ENCODE data around the gene KRTAP12-1.

Gene KRTAP12-1

DNA sequence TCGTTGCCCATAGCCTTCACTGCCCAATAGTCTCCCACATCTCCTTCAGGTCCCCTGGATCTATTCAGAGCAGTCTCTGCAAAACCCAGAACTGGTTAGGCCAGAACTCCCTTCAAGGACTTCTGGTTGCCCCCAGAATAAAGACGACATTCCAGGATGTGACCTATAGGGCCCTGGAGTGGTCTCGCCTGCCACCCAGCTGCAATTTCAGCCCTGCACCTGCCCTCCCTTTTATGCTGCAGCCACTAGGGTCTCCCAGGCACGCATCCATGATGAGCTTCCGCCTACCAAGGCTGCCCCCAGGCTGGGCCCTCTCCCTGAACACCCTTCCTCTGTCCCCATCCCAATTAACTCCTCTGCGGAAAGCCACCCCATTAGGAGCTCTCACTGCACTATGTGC lies 36.6 kb upstream of the KRTAP12-1 start:
- H3K4me3 ChIP-seq (ENCODE audit: low read depth, low read length) = no peak overlapping the region
- TF ChIP-seq, protein P1, sequence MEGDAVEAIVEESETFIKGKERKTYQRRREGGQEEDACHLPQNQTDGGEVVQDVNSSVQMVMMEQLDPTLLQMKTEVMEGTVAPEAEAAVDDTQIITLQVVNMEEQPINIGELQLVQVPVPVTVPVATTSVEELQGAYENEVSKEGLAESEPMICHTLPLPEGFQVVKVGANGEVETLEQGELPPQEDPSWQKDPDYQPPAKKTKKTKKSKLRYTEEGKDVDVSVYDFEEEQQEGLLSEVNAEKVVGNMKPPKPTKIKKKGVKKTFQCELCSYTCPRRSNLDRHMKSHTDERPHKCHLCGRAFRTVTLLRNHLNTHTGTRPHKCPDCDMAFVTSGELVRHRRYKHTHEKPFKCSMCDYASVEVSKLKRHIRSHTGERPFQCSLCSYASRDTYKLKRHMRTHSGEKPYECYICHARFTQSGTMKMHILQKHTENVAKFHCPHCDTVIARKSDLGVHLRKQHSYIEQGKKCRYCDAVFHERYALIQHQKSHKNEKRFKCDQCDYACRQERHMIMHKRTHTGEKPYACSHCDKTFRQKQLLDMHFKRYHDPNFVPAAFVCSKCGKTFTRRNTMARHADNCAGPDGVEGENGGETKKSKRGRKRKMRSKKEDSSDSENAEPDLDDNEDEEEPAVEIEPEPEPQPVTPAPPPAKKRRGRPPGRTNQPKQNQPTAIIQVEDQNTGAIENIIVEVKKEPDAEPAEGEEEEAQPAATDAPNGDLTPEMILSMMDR (IDR thresholded peaks at IDR 0.05; ENCODE audit: low read depth, low read length, missing control alignments) = peak; percentile 9

DNA sequence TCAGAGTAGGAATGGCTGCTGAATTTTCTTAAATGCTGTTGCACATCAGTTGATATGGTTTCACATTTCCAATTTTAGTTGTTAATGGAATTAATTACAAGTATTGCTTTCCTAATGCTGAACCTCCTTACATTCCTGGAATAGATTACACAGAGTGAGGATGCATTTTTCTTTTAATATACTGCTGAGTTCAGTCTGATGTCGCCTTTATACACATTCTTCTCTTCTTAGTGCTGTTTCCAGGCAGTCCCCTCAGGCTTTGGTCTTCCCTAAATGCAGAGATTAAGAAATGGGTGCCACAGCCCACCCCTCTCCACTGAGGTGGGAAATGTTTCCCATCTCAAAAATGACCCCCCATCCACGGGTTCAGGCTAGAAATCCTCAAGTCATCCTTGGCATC lies 36.1 kb upstream of the KRTAP12-1 start:
- TF ChIP-seq, protein P1 (IDR thresholded peaks at IDR 0.05; ENCODE audit: low read depth, low read length, missing control alignments) = no peak
- H3K4me3 ChIP-seq (ENCODE audit: low read depth, low read length) = no peak overlapping the region
- no peak for DNase-seq (ENCODE audit: low read depth)

More for the DNA sequence above, 36.6 kb upstream of the KRTAP12-1 start:
- DNase-seq (ENCODE audit: low read depth) = no peak

DNA sequence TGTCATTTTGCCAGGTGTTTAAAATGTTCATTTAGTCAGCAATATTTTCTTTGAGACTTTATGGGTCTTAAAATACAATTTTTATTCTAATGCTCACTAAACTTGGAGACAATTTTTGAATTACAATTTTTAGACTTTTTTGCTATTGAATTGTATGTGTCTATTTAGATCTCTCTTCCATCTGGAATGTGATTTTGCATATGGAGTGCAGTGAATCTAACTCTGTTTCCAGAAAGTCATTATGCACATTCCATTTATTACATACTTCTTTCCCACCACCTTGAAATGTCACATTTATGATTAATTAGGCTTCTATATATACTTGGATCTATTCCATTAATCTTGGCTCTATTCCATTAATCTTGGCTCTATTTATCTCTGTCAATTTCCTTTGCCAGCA lies 35.0 kb upstream of the KRTAP12-1 start:
- no peak for DNase-seq (ENCODE audit: low read depth)
- no peak overlapping the region for H3K4me3 ChIP-seq (ENCODE audit: low read depth, low read length)
- TF ChIP-seq, protein P1 (IDR thresholded peaks at IDR 0.05; ENCODE audit: low read depth, low read length, missing control alignments) = no peak

DNA sequence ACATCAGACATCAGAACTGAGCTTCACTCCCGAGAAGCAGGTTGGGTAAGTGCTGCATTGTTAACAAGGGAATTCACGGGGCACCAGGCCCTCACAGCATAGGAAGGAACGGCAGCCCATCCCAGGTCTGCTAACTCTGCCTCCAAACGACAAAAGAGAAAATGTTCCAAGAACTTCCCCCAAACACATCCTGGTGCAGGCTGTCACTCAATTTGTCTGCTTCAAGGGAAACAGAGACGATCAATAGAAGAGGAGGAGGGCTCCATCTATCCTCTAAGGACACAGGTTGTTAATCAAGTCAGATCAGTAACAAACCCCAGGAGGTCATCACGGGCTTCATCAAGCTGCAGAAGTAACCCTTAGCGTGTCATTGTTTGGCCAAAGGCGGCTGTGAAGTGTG lies 32.9 kb upstream of the KRTAP12-1 start:
- H3K4me3 ChIP-seq (ENCODE audit: low read depth, low read length) = no peak overlapping the region
- DNase-seq (ENCODE audit: low read depth) = no peak
- TF ChIP-seq, protein P1 (IDR thresholded peaks at IDR 0.05; ENCODE audit: low read depth, low read length, missing control alignments) = no peak

DNA sequence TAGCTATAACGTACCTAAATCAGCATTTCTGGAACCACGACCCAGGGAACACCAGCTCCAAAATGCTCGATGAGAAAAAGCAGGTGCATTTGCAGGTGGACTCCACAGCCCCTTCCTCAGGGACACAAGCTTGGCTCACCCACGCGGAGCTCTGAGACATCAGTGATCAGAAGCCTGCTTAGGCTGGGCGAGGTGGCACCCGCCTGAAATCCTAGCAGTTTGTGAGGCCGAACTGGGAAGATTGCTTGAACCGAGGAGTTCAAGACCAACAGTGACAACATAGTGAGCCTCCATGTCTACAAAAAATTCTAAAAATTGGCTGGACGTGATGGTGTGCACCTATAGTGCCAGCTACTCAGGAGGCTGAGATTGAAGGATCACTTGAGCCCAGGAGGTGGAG lies 31.9 kb upstream of the KRTAP12-1 start:
- H3K4me3 ChIP-seq (ENCODE audit: low read depth, low read length) = no peak overlapping the region
- DNase-seq (ENCODE audit: low read depth) = no peak

DNA sequence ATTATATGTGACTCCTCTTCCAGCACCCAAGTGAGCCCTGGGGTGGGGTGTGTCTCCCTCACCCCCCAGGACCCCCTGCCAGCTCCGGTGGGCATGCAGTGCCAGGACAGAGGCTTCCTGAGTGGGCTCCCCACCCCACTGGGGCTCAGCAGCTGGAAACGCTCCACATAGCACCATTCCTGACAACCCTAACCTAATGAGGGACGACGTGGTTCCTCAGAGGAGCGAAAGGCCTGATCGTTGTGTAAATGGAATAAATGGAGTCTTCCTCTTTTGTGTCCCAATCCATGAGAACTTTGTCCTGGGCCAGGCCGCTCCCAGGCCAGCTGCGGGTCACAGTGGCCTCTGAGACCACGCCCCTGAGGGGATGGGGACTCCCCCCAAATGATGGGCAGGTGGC lies 31.2 kb upstream of the KRTAP12-1 start:
- no peak for DNase-seq (ENCODE audit: low read depth)
- TF ChIP-seq, protein P1 (IDR thresholded peaks at IDR 0.05; ENCODE audit: low read depth, low read length, missing control alignments) = no peak
- no peak overlapping the region for H3K4me3 ChIP-seq (ENCODE audit: low read depth, low read length)

More for the DNA sequence above, 31.9 kb upstream of the KRTAP12-1 start:
- TF ChIP-seq, protein P1 (IDR thresholded peaks at IDR 0.05; ENCODE audit: low read depth, low read length, missing control alignments) = no peak

DNA sequence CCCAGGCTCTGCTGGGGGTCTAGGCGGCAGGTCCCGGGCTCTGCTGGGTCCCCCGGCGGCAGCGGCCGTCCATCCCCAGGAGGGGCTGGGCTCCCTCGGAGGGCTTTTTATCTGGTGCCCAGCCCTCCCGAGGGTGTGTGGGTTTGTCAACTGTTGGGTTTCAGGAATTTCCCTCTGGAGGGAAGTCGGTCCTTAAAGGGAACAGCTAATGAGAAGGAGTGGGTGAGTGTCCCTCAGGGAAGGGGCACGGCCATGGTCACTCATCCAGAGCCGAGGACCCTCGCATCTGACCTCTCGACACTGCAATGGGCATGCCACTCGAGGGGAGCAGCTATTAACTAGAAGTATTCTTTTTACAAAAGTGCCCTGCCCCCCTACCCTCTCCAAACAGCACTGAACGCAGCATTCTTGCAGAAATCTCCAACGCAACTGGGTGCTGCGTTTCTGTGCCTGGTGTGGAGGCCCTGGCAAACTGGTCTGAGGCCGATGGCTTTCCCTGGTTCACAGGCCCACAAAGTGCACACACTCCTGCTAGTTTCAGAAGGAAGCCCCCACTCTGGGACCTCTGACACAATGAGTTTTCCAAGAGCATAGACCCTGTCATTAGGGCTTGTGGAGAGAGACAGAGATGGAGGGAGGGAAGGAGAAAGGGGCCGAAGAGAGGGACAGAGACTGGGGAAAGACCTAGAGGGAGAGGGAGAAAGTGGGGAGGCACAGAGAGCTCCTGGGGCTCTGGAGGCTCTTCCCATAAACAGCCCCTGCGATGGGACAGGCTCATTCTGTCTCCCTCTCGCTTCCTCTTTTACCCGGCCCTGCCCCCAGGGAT lies 30.5 kb upstream of the KRTAP12-1 start:
- no peak for DNase-seq (ENCODE audit: low read depth)
- TF ChIP-seq, protein P1 (IDR thresholded peaks at IDR 0.05; ENCODE audit: low read depth, low read length, missing control alignments) = no peak
- no peak overlapping the region for H3K4me3 ChIP-seq (ENCODE audit: low read depth, low read length)
